ENCODE results near the gene PSMD6. TPM values are rescaled to one million over a fixed set of nuclear protein-coding genes. Genes with fewer than 3 reads are reported as not detected.

The PSMD6 gene
- total and polyA plus RNA-seq, 9 of the 15 experiments (the other 6 are each of a cell fraction or from before 2014, with no cell fraction given): 78.2 to 133 (median 113) TPM

DNA sequence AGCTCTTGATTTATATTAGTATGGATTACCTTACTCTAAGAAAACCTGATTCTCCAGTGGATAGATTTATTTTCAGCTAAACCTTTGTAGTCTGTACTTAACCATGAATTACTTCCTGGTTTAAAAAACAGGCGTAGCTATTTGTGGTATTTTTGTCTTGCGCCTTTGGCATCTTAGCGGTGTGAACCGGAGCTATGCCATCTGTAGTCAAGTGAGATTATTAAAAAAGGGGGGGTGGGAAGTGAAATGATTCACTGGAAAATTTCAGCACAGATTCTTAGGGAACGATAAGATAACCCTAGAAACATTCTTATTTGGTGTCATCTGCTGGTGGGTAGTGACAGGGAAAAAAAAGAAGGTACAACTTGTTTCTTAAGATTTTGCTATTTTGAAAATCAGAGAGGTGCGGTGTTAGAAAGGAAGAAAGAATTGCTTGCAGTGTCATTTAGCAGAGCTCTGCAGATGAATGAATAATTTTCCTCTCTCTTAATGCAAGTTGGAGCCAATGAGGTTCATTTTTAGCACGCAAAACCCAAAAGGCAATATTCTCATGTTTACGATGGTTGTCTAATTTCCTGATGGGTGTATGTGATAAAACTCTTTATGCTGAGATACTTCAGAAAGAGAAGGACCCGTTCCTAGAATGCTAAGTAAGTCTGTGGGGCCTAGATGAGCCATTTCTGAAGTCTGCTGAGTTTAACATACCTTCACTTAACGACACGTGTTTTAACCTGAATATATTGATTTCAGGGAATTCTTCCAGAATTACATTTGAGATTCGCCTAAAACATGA is 44.0 kb downstream of the PSMD6 start:
- CTCF ChIA-PET (ENCODE audit: low intra/inter-chr PET ratio): interaction anchor here (0.6 kb wide), 1 partner anchor 1371 kb away, joined by 3 read pairs; no protein-coding TSS in a partner anchor
- TF ChIP-seq ZBTB40 (IDR thresholded peaks at IDR 0.05): no peak
- TF ChIP-seq ZBTB40 (CRISPR knock-in tag; IDR thresholded peaks at IDR 0.05): no peak
- Histone ChIP-seq H3K9me1 (ENCODE audit: control insufficient read depth, insufficient read depth, low read length) (no peaks in the 10 kb centered on the region), H3K36me3 (ENCODE audit: control insufficient read depth, insufficient read depth, low read length) (peaks cover 42% of the 10 kb centered on the region), H3K9me3 (replicated peaks; ENCODE audit: control insufficient read depth, insufficient read depth, low read depth, low read length) (no peaks in the 10 kb centered on the region), H3K9ac (ENCODE audit: insufficient read depth in 1 of 2, low read depth in 2 of 2, low read length in 2 of 2) (no peak overlapping the region), H3K4me3 (no peak overlapping the region), H4K20me1 (replicated peaks; ENCODE audit: control insufficient read depth, insufficient read depth, low read length) (no peaks in the 10 kb centered on the region), H3K4me1 (replicated peaks in 1 of 2; ENCODE audit: control insufficient read depth in 2 of 2, insufficient read depth in 2 of 2, low read length in 2 of 2) (no peaks in the 10 kb centered on the region; a peak in 1 of 5 replicates), H2AFZ (ENCODE audit: low read depth, low read length) (no peak overlapping the region), H3K79me2 (ENCODE audit: control insufficient read depth, insufficient read depth, low read length) (peaks cover 9% of the 10 kb centered on the region; the same call in 2 of the 3 replicates), H3K4me2 (ENCODE audit: insufficient read depth, low read length) (no peak overlapping the region), H3K27me3 (ENCODE audit: control insufficient read depth in 2 of 2, insufficient read depth in 2 of 2, low read length in 2 of 2) (no peaks in the 10 kb centered on the region), H3K27ac (ENCODE audit: extremely low read depth, low read depth, low read length) (no peak overlapping the region)
- in situ Hi-C loops (cut with MboI) (no loop called here), intact Hi-C loops (cut with micrococcal nuclease) (no loop called here)
- no peak for ATAC-seq
- no peak for DNase-seq (ENCODE audit: extremely low read depth in 1 of 4, low spot score in 3 of 4)
- 88% methylated on average over 11 of the region's 12 CpGs for WGBS (ENCODE audit: insufficient coverage, low coverage, missing lambda C conversion rate)
- POLR2A ChIA-PET: interaction anchor here (1.0 kb wide), 1 partner anchor 10 kb away, joined by 3 read pairs; no protein-coding TSS in a partner anchor
- no TSS peak for BruUV-seq (replicated peaks)
- no peak for FAIRE-seq

Measured in K562 (cell line).